IMR-90 (cell line): ENCODE results near the gene ATXN1. TPM values are rescaled to one million over a fixed set of nuclear protein-coding genes. Genes with fewer than 3 reads are reported as not detected.

ENCODE experiments used
- ATAC-seq: fragments of 200-7000 bp; cut with Tn5 transposase; 2 replicates; pipeline ENCODE4 v1.9.1; 2020; ENCODE audit warnings: low read depth, mild to moderate bottlenecking, moderate library complexity
- BruUV-seq: library from RNA; stranded (reverse); fragments of 400-500 nt; replicated peaks from 2 replicates; lab custom pipeline; 2021; lab: Mats Ljungman, UMichigan
- CTCF ChIA-PET: fragments of 300-600 bp; formaldehyde crosslinking; extraction: SDS; loops from one replicate; lab custom pipeline; 2021; ENCODE audit warnings: antibody characterized with exemption; lab: Yijun Ruan, JAX
- POLR2A ChIA-PET: fragments of 300-600 bp; sonication (Branson Sonifier 250); formaldehyde crosslinking; loops from one replicate; lab custom pipeline; 2022; ENCODE audit warnings: antibody characterized with exemption; ENCODE audit not compliant: unreplicated experiment; lab: Charles Lee
- DNase-seq: peaks from one replicate; pipeline ENCODE4 v3.0.0; 2013
- H2AFZ ChIP-seq: replicated peaks from 2 replicates; pipeline ENCODE3; 2013; ENCODE audit warnings: low read length, mild to moderate bottlenecking; ENCODE audit not compliant: poor library complexity
- H2AK5ac ChIP-seq: 2 replicates; pipeline ENCODE4 v1.6.1; 2013; ENCODE audit warnings: low read depth, low read length, inconsistent platforms
- H2AK9ac ChIP-seq: replicated peaks from 2 replicates; pipeline ENCODE3; 2013; ENCODE audit warnings: mild to moderate bottlenecking, low read depth, low read length, moderate library complexity; ENCODE audit not compliant: poor library complexity
- H2BK120ac ChIP-seq: 2 replicates; pipeline ENCODE4 v1.6.1; 2013; ENCODE audit warnings: low read depth, low read length, inconsistent platforms
- H2BK15ac ChIP-seq: 3 replicates; pipeline ENCODE4 v1.6.1; 2013; ENCODE audit warnings: low read depth, low read length, inconsistent platforms
- H2BK20ac ChIP-seq: 2 replicates; pipeline ENCODE4 v1.6.1; 2013; ENCODE audit warnings: low read depth, mild to moderate bottlenecking, inconsistent platforms, low read length, moderate library complexity
- H2BK5ac ChIP-seq: 2 replicates; pipeline ENCODE4 v1.6.1; 2013; ENCODE audit warnings: mild to moderate bottlenecking, low read depth, low read length, inconsistent platforms; ENCODE audit not compliant: poor library complexity, severe bottlenecking
- H3K14ac ChIP-seq: replicated peaks from 2 replicates; pipeline ENCODE4 v1.6.1; 2013; ENCODE audit warnings: low read depth, low read length, inconsistent platforms
- H3K18ac ChIP-seq: 2 replicates; pipeline ENCODE4 v1.6.1; 2013; ENCODE audit warnings: low read depth, low read length, control low read depth
- H3K23ac ChIP-seq: 2 replicates; pipeline ENCODE4 v1.6.1; 2013; ENCODE audit warnings: low read depth, low read length, inconsistent platforms
- H3K27ac ChIP-seq: 2 replicates; pipeline ENCODE4 v1.5.1; 2013; ENCODE audit warnings: mild to moderate bottlenecking, control low read depth, low read length; ENCODE audit not compliant: insufficient read depth
- H3K27me3 ChIP-seq: 2 replicates; pipeline ENCODE4 v1.6.1; 2013; ENCODE audit warnings: low read length; ENCODE audit not compliant: control insufficient read depth, insufficient read depth
- H3K36me3 ChIP-seq: 2 replicates; pipeline ENCODE4 v1.6.1; 2013; ENCODE audit warnings: low read length, mixed read lengths; ENCODE audit not compliant: control insufficient read depth, insufficient read depth
- H3K4ac ChIP-seq: 2 replicates; pipeline ENCODE4 v1.6.1; 2013; ENCODE audit warnings: low read depth, low read length, inconsistent platforms
- H3K4me1 ChIP-seq: 2 replicates; pipeline ENCODE4 v1.6.1; 2013; ENCODE audit warnings: low read length, mixed read lengths; ENCODE audit not compliant: control insufficient read depth, insufficient read depth
- H3K4me2 ChIP-seq: 2 replicates; pipeline ENCODE4 v1.6.1; 2013; ENCODE audit warnings: low read depth, mild to moderate bottlenecking, control low read depth, low read length, moderate library complexity
- H3K4me3 ChIP-seq: 2 replicates; pipeline ENCODE4 v1.5.1; 2013; ENCODE audit warnings: low read depth, mild to moderate bottlenecking, control low read depth, low read length, moderate library complexity; ENCODE audit not compliant: insufficient read depth
- H3K56ac ChIP-seq: 2 replicates; pipeline ENCODE4 v1.6.1; 2013; ENCODE audit warnings: low read length, inconsistent platforms; ENCODE audit not compliant: insufficient read depth; ENCODE audit errors: extremely low read depth
- H3K79me1 ChIP-seq, 2 experiments: 2 replicates each; pipeline ENCODE4 v1.6.1; 2013; ENCODE audit warnings: low read length in 2 of 2, inconsistent platforms in 1 of 2, low read depth in 1 of 2
- H3K9ac ChIP-seq: 2 replicates; pipeline ENCODE4 v1.6.1; 2013; ENCODE audit warnings: low read depth, low read length, control low read depth
- H3K9me1 ChIP-seq: 2 replicates; pipeline ENCODE4 v1.6.1; 2013; ENCODE audit warnings: low read length, inconsistent platforms; ENCODE audit not compliant: insufficient read depth
- H3K9me3 ChIP-seq: 2 replicates; pipeline ENCODE4 v1.6.1; 2013; ENCODE audit warnings: low read length; ENCODE audit not compliant: control insufficient read depth, insufficient read depth
- H4K20me1 ChIP-seq: 2 replicates; pipeline ENCODE4 v1.6.1; 2013; ENCODE audit warnings: low read length, inconsistent platforms; ENCODE audit not compliant: insufficient read depth
- H4K5ac ChIP-seq: 2 replicates; pipeline ENCODE4 v1.6.1; 2013; ENCODE audit warnings: mild to moderate bottlenecking, low read depth, low read length, control low read depth
- H4K8ac ChIP-seq, 2 experiments: 2 replicates each; pipeline ENCODE4 v1.6.1; 2013; ENCODE audit warnings: low read depth in 2 of 2, low read length in 2 of 2, control low read depth in 1 of 2, inconsistent platforms in 1 of 2
- H4K91ac ChIP-seq: 2 replicates; pipeline ENCODE4 v1.6.1; 2013; ENCODE audit warnings: low read depth, low read length, inconsistent platforms; ENCODE audit not compliant: insufficient read depth
- BHLHE40 ChIP-seq: fragments of 150-350 bp; IDR thresholded peaks from 2 replicates; pipeline ENCODE4 v1.6.1; 2016; ENCODE audit warnings: mild to moderate bottlenecking, low read depth, low read length
- CEBPB ChIP-seq: IDR thresholded peaks from 2 replicates; pipeline ENCODE4 v1.6.1; 2012; ENCODE audit warnings: low read depth, low read length, improper control_type of control experiment
- MAZ ChIP-seq: IDR thresholded peaks from 2 replicates; pipeline ENCODE4 v1.6.1; 2012; ENCODE audit warnings: low read depth, mild to moderate bottlenecking, low read length, improper control_type of control experiment, moderate library complexity, borderline replicate concordance
- MXI1 ChIP-seq: IDR thresholded peaks from 2 replicates; pipeline ENCODE4 v1.6.1; 2012; ENCODE audit warnings: low read depth, mild to moderate bottlenecking, low read length, moderate library complexity, borderline replicate concordance
- NFE2L2 ChIP-seq: fragments of 150-350 bp; IDR thresholded peaks from 2 replicates; pipeline ENCODE4 v1.6.1; 2016; ENCODE audit warnings: low read depth, mild to moderate bottlenecking, low read length
- POLR2A ChIP-seq: IDR thresholded peaks from 2 replicates; pipeline ENCODE4 v1.6.1; 2012; ENCODE audit warnings: mild to moderate bottlenecking, low read depth, low read length
- RAD21 ChIP-seq: IDR thresholded peaks from 2 replicates; pipeline ENCODE4 v1.6.1; 2012; ENCODE audit warnings: low read length, improper control_type of control experiment
- RFX5 ChIP-seq: IDR thresholded peaks from 2 replicates; pipeline ENCODE4 v1.8.0; 2012; ENCODE audit warnings: low read depth, mild to moderate bottlenecking, low read length, moderate library complexity
- WGBS, 2 experiments: methylation state at CpG; one replicate each; pipeline versions ENCODE4 v1.1.5 to v1.1.7; 2013; ENCODE audit warnings: missing lambda C conversion rate in 2 of 2; ENCODE audit not compliant: insufficient read length in 1 of 2; ENCODE audit errors: extremely low coverage in 2 of 2; 5-methylcytosine and 5-hydroxymethylcytosine counted together
- dilution Hi-C: fragments of 300-500 bp; cut with HindIII; formaldehyde crosslinking; loops from one replicate; pipeline ENCODE4 v1.14.3; 2018; ENCODE audit warnings: low sequenced_read_pairs; ENCODE audit not compliant: unreplicated experiment
- in situ Hi-C: fragments of 300-500 bp; cut with MboI; formaldehyde crosslinking; loops from 3 replicates; pipeline ENCODE4 v1.14.3; 2019; ENCODE audit warnings: low sequenced_read_pairs, inconsistent platforms, mixed read lengths
- intact Hi-C: fragments of 100-400 bp; cut with micrococcal nuclease; formaldehyde crosslinking; loops from 2 replicates; pipeline ENCODE4 v1.10.0; 2022
- polyA plus RNA-seq, 3 experiments: library from polyadenylated mRNA; depleted of rRNA; stranded (reverse); fragments of >200 nt; gene quantifications; 2 replicates each; pipeline ENCODE4 v1.2.3, GENCODE V29; 2012; ENCODE audit warnings: low replicate concordance in 1 of 3
- total RNA-seq: library from RNA; depleted of rRNA; stranded (reverse); fragments of >200 nt; gene quantifications from 2 replicates; pipeline ENCODE4 v1.2.3, GENCODE V29; 2012

Gene ATXN1
- total and polyA plus RNA-seq, 2 of the 4 experiments (the other 2 are of a cell fraction) = 7.3 to 11.1 TPM

DNA sequence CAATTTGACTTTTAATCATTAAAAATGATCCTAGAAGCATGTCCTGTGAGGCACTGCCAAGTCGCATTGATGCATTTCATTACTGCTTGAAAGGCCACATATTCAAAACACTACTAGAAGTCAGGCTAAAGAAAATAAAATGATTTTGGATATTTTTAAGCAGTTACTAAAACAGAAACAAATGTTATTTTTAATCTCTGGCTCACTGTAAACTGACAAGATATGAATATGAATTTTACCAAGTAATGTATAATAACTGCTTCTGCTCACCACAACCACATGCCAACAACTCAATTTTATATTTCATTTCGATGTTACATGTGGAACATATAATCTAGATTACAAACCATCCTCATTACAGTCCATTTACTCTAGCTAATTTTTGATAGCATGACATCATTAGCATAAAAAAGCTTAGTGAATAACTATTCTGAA lies 90.6 kb downstream of the ATXN1 start:
- H2BK5ac ChIP-seq = no peak overlapping the region
- TF ChIP-seq RAD21 (no peak), CEBPB (no peak), BHLHE40 (no peak), RFX5 (no peak), MXI1 (no peak), MAZ (no peak), POLR2A (no peak), NFE2L2 (no peak)
- no peak overlapping the region for H4K5ac ChIP-seq
- no peak overlapping the region for H3K27ac ChIP-seq
- H3K23ac ChIP-seq = no peak overlapping the region
- ChIA-PET POLR2A (no interaction called here), CTCF (interaction anchor here (0.5 kb wide), 1 partner anchor 802 kb away, joined by 4 read pairs; no protein-coding TSS in a partner anchor)
- H2BK15ac ChIP-seq = no peak overlapping the region
- H2BK20ac ChIP-seq = no peak overlapping the region
- no peak overlapping the region for H2AK5ac ChIP-seq
- DNase-seq (no peak), ATAC-seq (no peak)
- no peak overlapping the region for H3K9ac ChIP-seq
- H2AFZ ChIP-seq = no peak overlapping the region
- H3K14ac ChIP-seq = no peak overlapping the region
- H3K56ac ChIP-seq = no peak overlapping the region
- peaks cover 9% of the 10 kb centered on the region for H3K9me1 ChIP-seq
- H3K4me2 ChIP-seq = no peak overlapping the region
- in situ Hi-C loops (no loop called here), intact Hi-C loops (loop anchor here (5.0 kb wide), 1 partner anchor 92 kb away; the partner anchor contains the start of gene ATXN1), dilution Hi-C loops (no loop called here)
- no peaks in the 10 kb centered on the region; the same call in 1 of the 2 replicates for H3K36me3 ChIP-seq
- peaks cover 8% of the 10 kb centered on the region; the same call in 1 of the 2 replicates for H4K20me1 ChIP-seq
- H3K79me1 ChIP-seq = peaks cover 46 to 50% of the 10 kb centered on the region in 2 experiments
- no peak overlapping the region for H2AK9ac ChIP-seq
- BruUV-seq = no TSS peak
- H2BK120ac ChIP-seq = no peak overlapping the region
- no peak overlapping the region for H4K91ac ChIP-seq
- WGBS, 2 experiments = no CpG with 5 or more reads among the region's 2 CpGs
- no peaks in the 10 kb centered on the region for H3K9me3 ChIP-seq
- H4K8ac ChIP-seq = no peak overlapping the region
- peaks cover 15% of the 10 kb centered on the region for H3K4me1 ChIP-seq
- no peak overlapping the region for H3K4ac ChIP-seq
- H3K18ac ChIP-seq = no peak overlapping the region
- H3K27me3 ChIP-seq = no peaks in the 10 kb centered on the region
- H3K4me3 ChIP-seq = no peak overlapping the region
